NB4 (cell line): ENCODE results near the gene THSD4.

Experiments used
- POLR2A ChIP-seq: IDR thresholded peaks from 2 replicates; pipeline ENCODE4 v1.6.1; 2011; ENCODE audit warnings: mild to moderate bottlenecking; ENCODE audit not compliant: insufficient read length; ENCODE audit errors: extremely low read depth
- TF ChIP-seq, protein P1 (sequence below): IDR thresholded peaks from one replicate; pipeline ENCODE4 v1.5.1; 2012; ENCODE audit warnings: low read depth, low read length

- TF ChIP-seq, protein P1, sequence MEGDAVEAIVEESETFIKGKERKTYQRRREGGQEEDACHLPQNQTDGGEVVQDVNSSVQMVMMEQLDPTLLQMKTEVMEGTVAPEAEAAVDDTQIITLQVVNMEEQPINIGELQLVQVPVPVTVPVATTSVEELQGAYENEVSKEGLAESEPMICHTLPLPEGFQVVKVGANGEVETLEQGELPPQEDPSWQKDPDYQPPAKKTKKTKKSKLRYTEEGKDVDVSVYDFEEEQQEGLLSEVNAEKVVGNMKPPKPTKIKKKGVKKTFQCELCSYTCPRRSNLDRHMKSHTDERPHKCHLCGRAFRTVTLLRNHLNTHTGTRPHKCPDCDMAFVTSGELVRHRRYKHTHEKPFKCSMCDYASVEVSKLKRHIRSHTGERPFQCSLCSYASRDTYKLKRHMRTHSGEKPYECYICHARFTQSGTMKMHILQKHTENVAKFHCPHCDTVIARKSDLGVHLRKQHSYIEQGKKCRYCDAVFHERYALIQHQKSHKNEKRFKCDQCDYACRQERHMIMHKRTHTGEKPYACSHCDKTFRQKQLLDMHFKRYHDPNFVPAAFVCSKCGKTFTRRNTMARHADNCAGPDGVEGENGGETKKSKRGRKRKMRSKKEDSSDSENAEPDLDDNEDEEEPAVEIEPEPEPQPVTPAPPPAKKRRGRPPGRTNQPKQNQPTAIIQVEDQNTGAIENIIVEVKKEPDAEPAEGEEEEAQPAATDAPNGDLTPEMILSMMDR, result no peak
- no peak for TF ChIP-seq POLR2A
Measured at GRCh38 chr15:71409541-71409940, 294.3 kb downstream of the THSD4 start.
